Measurements from ENCODE around the gene AATF.

AATF gene

GRCh38 chr17:36993227-36993626 is 44.5 kb downstream of the AATF start:
- H3K4me3 ChIP-seq (ENCODE audit: control insufficient read depth, low read depth, low read length) = no peak overlapping the region
- no peak for TF ChIP-seq CTCF (conservative IDR thresholded peaks at IDR 0.05; ENCODE audit: control insufficient read depth, insufficient read depth, low read depth, low read length)
- no peak for DNase-seq (ENCODE audit: low read depth)

- H3K4me3 ChIP-seq (ENCODE audit: control insufficient read depth, low read depth, low read length) = no peak overlapping the region
- no peak for TF ChIP-seq CTCF (conservative IDR thresholded peaks at IDR 0.05; ENCODE audit: control insufficient read depth, insufficient read depth, low read depth, low read length)
- peak; percentile 49 for DNase-seq (ENCODE audit: low read depth)
Measured at GRCh38 chr17:36994438-36994837, 45.7 kb downstream of the AATF start.

- DNase-seq (ENCODE audit: low read depth) = no peak
- H3K4me3 ChIP-seq (ENCODE audit: control insufficient read depth, low read depth, low read length) = no peak overlapping the region
- TF ChIP-seq CTCF (conservative IDR thresholded peaks at IDR 0.05; ENCODE audit: control insufficient read depth, insufficient read depth, low read depth, low read length) = no peak
Measured at GRCh38 chr17:36999471-36999870, 50.7 kb downstream of the AATF start.

GRCh38 chr17:37016780-37017179 is 68.0 kb downstream of the AATF start:
- no peak for TF ChIP-seq CTCF (conservative IDR thresholded peaks at IDR 0.05; ENCODE audit: control insufficient read depth, insufficient read depth, low read depth, low read length)
- DNase-seq (ENCODE audit: low read depth) = no peak
- H3K4me3 ChIP-seq (ENCODE audit: control insufficient read depth, low read depth, low read length) = no peak overlapping the region

GRCh38 chr17:37017404-37017803 is 68.7 kb downstream of the AATF start:
- DNase-seq (ENCODE audit: low read depth) = no peak
- no peak overlapping the region for H3K4me3 ChIP-seq (ENCODE audit: control insufficient read depth, low read depth, low read length)
- TF ChIP-seq CTCF (conservative IDR thresholded peaks at IDR 0.05; ENCODE audit: control insufficient read depth, insufficient read depth, low read depth, low read length) = no peak

- H3K4me3 ChIP-seq (ENCODE audit: control insufficient read depth, low read depth, low read length) = no peak overlapping the region
- TF ChIP-seq CTCF (conservative IDR thresholded peaks at IDR 0.05; ENCODE audit: control insufficient read depth, insufficient read depth, low read depth, low read length) = no peak
- DNase-seq (ENCODE audit: low read depth) = no peak
Measured at GRCh38 chr17:37019117-37019740, 70.5 kb downstream of the AATF start.

GRCh38 chr17:37019741-37020129 is 71.0 kb downstream of the AATF start:
- H3K4me3 ChIP-seq (ENCODE audit: control insufficient read depth, low read depth, low read length) = no peak overlapping the region
- no peak for TF ChIP-seq CTCF (conservative IDR thresholded peaks at IDR 0.05; ENCODE audit: control insufficient read depth, insufficient read depth, low read depth, low read length)

More at GRCh38 chr17:37019741-37020129, 71.0 kb downstream of the AATF start:
- no peak for DNase-seq (ENCODE audit: low read depth)

Data from fibroblast of mammary gland (primary cell).